Mesothelial cell of epicardium (in vitro differentiated cells): Measurements from ENCODE around the gene SPA17. TPM values are rescaled to one million over a fixed set of nuclear protein-coding genes. Genes with fewer than 3 reads are reported as not detected.

Source experiments
- DNase-seq, 2 experiments: peaks; one replicate each; pipeline ENCODE4 v3.0.0; 2021; ENCODE audit warnings: low spot score in 2 of 2; ENCODE audit not compliant: unreplicated experiment in 2 of 2
- H3K27ac Mint-ChIP-seq: 2 replicates; pipeline ENCODE4 v1.8.0; 2021; ENCODE audit warnings: mixed read lengths
- H3K27me3 Mint-ChIP-seq: 2 replicates; pipeline ENCODE4 v1.8.0; 2021; ENCODE audit warnings: low read depth, mixed read lengths
- H3K36me3 Mint-ChIP-seq: 2 replicates; pipeline ENCODE4 v1.8.0; 2021; ENCODE audit warnings: mixed read lengths
- H3K4me1 Mint-ChIP-seq: 2 replicates; pipeline ENCODE4 v1.8.0; 2021; ENCODE audit warnings: mixed read lengths
- H3K4me3 Mint-ChIP-seq: 2 replicates; pipeline ENCODE4 v1.8.0; 2021; ENCODE audit warnings: mild to moderate bottlenecking, moderate library complexity, mixed read lengths
- H3K9me3 Mint-ChIP-seq: 2 replicates; pipeline ENCODE4 v1.8.0; 2021; ENCODE audit warnings: mixed read lengths
- CTCF ChIP-seq: fragments of 200-600 bp; sonication (generic); IDR thresholded peaks from one replicate; pipeline ENCODE4 v1.5.0; 2021; ENCODE audit warnings: antibody characterized with exemption; ENCODE audit not compliant: unreplicated experiment
- total RNA-seq: library from RNA; stranded (reverse); gene quantifications from 3 replicates; pipeline ENCODE4 v1.2.1, GENCODE V29; 2021

The SPA17 gene
- total RNA-seq, 1 donor from 2014 or later, result 5.5 TPM

GRCh38 chr11:124745270-124745834, 71.6 kb downstream of the SPA17 start:
- H3K4me1 Mint-ChIP-seq, result peaks cover 14% of the 10 kb centered on the region
- TF ChIP-seq CTCF, result no peak
- H3K9me3 Mint-ChIP-seq, result no peaks in the 10 kb centered on the region
- no peaks in the 10 kb centered on the region for H3K36me3 Mint-ChIP-seq
- DNase-seq, result no peak
- H3K27me3 Mint-ChIP-seq, result peaks cover 99% of the 10 kb centered on the region
- H3K4me3 Mint-ChIP-seq, result peak overlapping the region; percentile 57
- no peak overlapping the region for H3K27ac Mint-ChIP-seq

DNA sequence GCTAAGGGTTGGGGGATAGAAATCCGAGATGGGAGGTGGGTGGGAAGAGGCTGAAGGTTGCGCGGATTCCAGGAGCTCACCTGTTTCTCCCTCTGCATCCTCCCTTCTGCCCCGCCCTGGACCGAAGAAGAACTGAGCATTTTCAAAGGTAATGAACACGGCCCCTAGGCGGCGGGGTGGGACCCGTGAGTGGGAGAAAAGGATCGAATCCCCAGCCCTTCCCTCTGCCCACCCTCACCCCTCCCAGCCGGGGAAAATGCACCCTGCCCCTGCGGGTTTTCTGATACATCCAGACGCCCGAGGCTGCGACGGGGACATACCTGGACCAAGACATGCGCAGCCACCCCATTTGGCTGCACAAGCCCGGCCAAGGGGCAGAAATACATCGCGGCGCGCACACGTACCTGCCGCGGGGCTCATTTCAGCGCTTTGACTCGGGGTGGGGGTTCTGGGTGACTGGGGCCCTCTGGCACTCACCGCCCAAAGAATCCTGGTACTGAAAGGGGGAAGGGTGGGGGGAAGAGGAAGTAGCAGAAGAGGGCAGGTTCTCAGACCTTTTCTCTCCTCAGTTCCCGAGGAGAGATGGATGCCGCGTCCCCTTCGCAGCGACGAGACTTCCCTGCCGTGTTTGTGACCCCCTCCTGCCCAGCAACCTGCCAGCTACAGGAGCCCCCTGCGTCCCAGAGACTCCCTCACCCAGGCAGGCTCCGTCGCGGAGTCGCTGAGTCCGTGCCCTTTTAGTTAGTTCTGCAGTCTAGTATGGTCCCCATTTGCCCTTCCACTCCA, 72.3 kb downstream of the SPA17 start:
- no peaks in the 10 kb centered on the region for H3K9me3 Mint-ChIP-seq
- H3K4me3 Mint-ChIP-seq, result peak overlapping the region; percentile 80
- H3K27me3 Mint-ChIP-seq, result peaks cover 99% of the 10 kb centered on the region
- H3K36me3 Mint-ChIP-seq, result no peaks in the 10 kb centered on the region
- peaks cover 14% of the 10 kb centered on the region for H3K4me1 Mint-ChIP-seq
- H3K27ac Mint-ChIP-seq, result no peak overlapping the region
- DNase-seq, result no peak
- TF ChIP-seq CTCF, result peak; percentile 16

- Mint-ChIP-seq H3K27me3 (peaks cover 98% of the 10 kb centered on the region), H3K9me3 (no peaks in the 10 kb centered on the region), H3K27ac (no peak overlapping the region), H3K4me1 (peaks cover 14% of the 10 kb centered on the region), H3K36me3 (no peaks in the 10 kb centered on the region), H3K4me3 (peak overlapping the region; percentile 80)
- no peak for TF ChIP-seq CTCF
- no peak for DNase-seq
Measured at GRCh38 chr11:124746621-124747243, 73.0 kb downstream of the SPA17 start.

Other genes with a start within 250 kb of the SPA17 start
- not detected in 3 replicates for gene OR8B4, start 249.0 kb upstream of the SPA17 start, total RNA-seq
- gene OR8B8, start 228.2 kb upstream of the SPA17 start, total RNA-seq, result not detected in 3 replicates
- not detected in 3 replicates for gene OR8B12, start 130.2 kb upstream of the SPA17 start, total RNA-seq
- gene OR8A1, start 103.9 kb upstream of the SPA17 start, total RNA-seq, result not detected in 3 replicates
- gene PANX3, start 62.5 kb upstream of the SPA17 start, total RNA-seq, result not detected in 3 replicates
- 30.9 to 37.3 TPM (median 35.2 TPM) in 3 replicates for gene TBRG1, start 51.0 kb upstream of the SPA17 start, total RNA-seq
- gene SIAE, start 165 bp upstream of the SPA17 start, total RNA-seq, result 8.8 to 10.7 TPM (median 8.8 TPM) in 3 replicates
- 2.7 to 2.9 TPM (median 2.7 TPM) in 3 replicates for gene NRGN, start 66.0 kb downstream of the SPA17 start, total RNA-seq
- 0.25 to 0.66 TPM (median 0.44 TPM) in 3 replicates for gene VSIG2, start 78.4 kb downstream of the SPA17 start, total RNA-seq
- 0.85 to 1.1 TPM (median 0.95 TPM) in 3 replicates for gene ESAM, start 88.4 kb downstream of the SPA17 start, total RNA-seq
- 32.8 to 37.3 TPM (median 34.4 TPM) in 3 replicates for gene MSANTD2, start 126.5 kb downstream of the SPA17 start, total RNA-seq
- gene ROBO3, start 191.5 kb downstream of the SPA17 start, total RNA-seq, result 26.0 to 26.7 TPM (median 26.4 TPM) in 3 replicates
- gene ROBO4, start 224.0 kb downstream of the SPA17 start, total RNA-seq, result not detected in 3 replicates
- gene HEPN1, start 245.3 kb downstream of the SPA17 start, total RNA-seq, result not detected in 3 replicates